NT2/D1 (cell line): ENCODE data around the gene LYST.

Experiments
- SUZ12 ChIP-seq: IDR thresholded peaks from 2 replicates; pipeline ENCODE4 v1.6.1; 2011; ENCODE audit not compliant: insufficient read length, insufficient read depth; ENCODE audit errors: extremely low read depth
- ZNF274 ChIP-seq: IDR thresholded peaks from 2 replicates; pipeline ENCODE4 v1.6.1; 2011; ENCODE audit warnings: mild to moderate bottlenecking, low read depth, low read length

GRCh38 chr1:235708390-235708962, 158.2 kb downstream of the LYST start:
- TF ChIP-seq ZNF274 (no peak), SUZ12 (no peak)
